HCT116 (cell line): ENCODE results near the gene TP53TG5. TPM values are rescaled to one million over a fixed set of nuclear protein-coding genes. Genes with fewer than 3 reads are reported as not detected.

Source experiments
- ATAC-seq: fragments of 200-7000 bp; cut with Tn5 transposase; 2 replicates; pipeline ENCODE4 v1.9.1; 2020; ENCODE audit warnings: mild to moderate bottlenecking, moderate library complexity
- BruUV-seq: library from RNA; stranded (reverse); fragments of 400-500 nt; replicated peaks from 2 replicates; lab custom pipeline; 2021; lab: Mats Ljungman, UMichigan
- CTCF ChIA-PET: fragments of 300-600 bp; sonication (Branson Sonifier 250); formaldehyde crosslinking; loops from one replicate; lab custom pipeline; 2021; ENCODE audit warnings: antibody characterized with exemption; lab: Charles Lee
- POLR2A ChIA-PET: fragments of 300-600, 350-600 bp; sonication (Branson Sonifier 250); formaldehyde crosslinking; loops from one replicate; lab custom pipeline; 2021; ENCODE audit warnings: antibody characterized with exemption; lab: Charles Lee
- RAD21 ChIA-PET, 2 experiments: fragments of 300-600 bp; sonication (Branson Sonifier 250); formaldehyde crosslinking; loops; one replicate each; lab custom pipeline; 2023; ENCODE audit warnings: low total read pairs in 2 of 2; ENCODE audit not compliant: uncharacterized antibody in 2 of 2, unreplicated experiment in 2 of 2, low non-redundant PET in 1 of 2; lab: Charles Lee
- DNase-seq: peaks from one replicate; pipeline ENCODE4 v3.0.0-alpha.2; 2010; ENCODE audit warnings: low read depth, low spot score
- H2AFZ ChIP-seq: fragments of 200-600 bp; shearing (Covaris generic), sonication (generic); 2 replicates; pipeline ENCODE4 v1.6.1; 2017; ENCODE audit warnings: low read depth, mixed run types, mixed read lengths, antibody characterized with exemption, low read length; ENCODE audit not compliant: poor library complexity, severe bottlenecking
- H3K27ac ChIP-seq: 2 replicates; pipeline ENCODE4 v1.5.1; 2012; ENCODE audit warnings: low read depth, low read length
- H3K27me3 ChIP-seq: fragments of 200-600 bp; sonication (generic); 2 replicates; pipeline ENCODE4 v1.6.1; 2016; ENCODE audit warnings: mixed run types, low read length, mixed read lengths; ENCODE audit not compliant: insufficient read depth
- H3K36me3 ChIP-seq, 2 experiments: fragments of 200-500 bp in 1 of 2; fragments of 200-600 bp in 1 of 2; sonication (Bioruptor generic) in 1 of 2; sonication (generic) in 1 of 2; 2 replicates each; pipeline versions ENCODE4 v1.5.1 to v1.6.1; 2014 to 2016; ENCODE audit warnings: low read length in 2 of 2, inconsistent platforms in 1 of 2, mixed read lengths in 1 of 2, mixed run types in 1 of 2; ENCODE audit not compliant: insufficient read depth in 2 of 2, control insufficient read depth in 1 of 2
- H3K4me1 ChIP-seq, 2 experiments: fragments of 200-600 bp in 1 of 2; sonication (generic) in 1 of 2; 2 replicates each; pipeline versions ENCODE4 v1.5.1 to v1.6.1; 2012 to 2017; ENCODE audit warnings: low read length in 2 of 2, inconsistent platforms in 1 of 2, mild to moderate bottlenecking in 1 of 2, mixed read lengths in 1 of 2, mixed run types in 1 of 2, moderate library complexity in 1 of 2; ENCODE audit not compliant: insufficient read depth in 2 of 2, control insufficient read depth in 1 of 2
- H3K4me2 ChIP-seq: fragments of 200-600 bp; sonication (generic); 2 replicates; pipeline ENCODE4 v1.6.1; 2017; ENCODE audit warnings: mixed run types, low read length, mixed read lengths
- H3K4me3 ChIP-seq, 2 experiments: fragments of 200-600 bp in 1 of 2; sonication (generic) in 1 of 2; replicated peaks in 1 of 2; 2 replicates each; pipeline ENCODE4 v1.5.1; 2011 to 2016; ENCODE audit warnings: low read length in 2 of 2, control low read depth in 1 of 2, low read depth in 1 of 2, mild to moderate bottlenecking in 1 of 2, mixed read lengths in 1 of 2, mixed run types in 1 of 2
- H3K79me2 ChIP-seq: fragments of 200-600 bp; sonication (generic); 2 replicates; pipeline ENCODE4 v1.6.1; 2017; ENCODE audit warnings: mild to moderate bottlenecking, mixed run types, low read length, moderate library complexity, mixed read lengths; ENCODE audit not compliant: insufficient read depth
- H3K9ac ChIP-seq: fragments of 200-600 bp; sonication (generic); 2 replicates; pipeline ENCODE4 v1.6.1; 2016; ENCODE audit warnings: low read length, mixed read lengths
- H3K9me2 ChIP-seq: fragments of 200-600 bp; sonication (generic), shearing (Covaris generic); 2 replicates; pipeline ENCODE4 v1.6.1; 2017; ENCODE audit warnings: mixed run types, mild to moderate bottlenecking, moderate library complexity; ENCODE audit not compliant: insufficient read depth
- H3K9me3 ChIP-seq, 2 experiments: fragments of 200-500 bp in 1 of 2; fragments of 200-600 bp in 1 of 2; sonication (Bioruptor generic) in 1 of 2; sonication (generic) in 1 of 2; 2 replicates each; pipeline ENCODE4 v1.6.1; 2014 to 2017; ENCODE audit warnings: low read length in 2 of 2, mixed read lengths in 2 of 2, inconsistent platforms in 1 of 2, low read depth in 1 of 2, mild to moderate bottlenecking in 1 of 2, mixed run types in 1 of 2, moderate library complexity in 1 of 2; ENCODE audit not compliant: control insufficient read depth in 1 of 2, insufficient read depth in 1 of 2
- H4K20me1 ChIP-seq: fragments of 200-600 bp; sonication (generic), shearing (Covaris generic); 2 replicates; pipeline ENCODE4 v1.6.1; 2017; ENCODE audit warnings: mixed run types, mild to moderate bottlenecking, moderate library complexity; ENCODE audit not compliant: insufficient read depth
- ATF3 ChIP-seq: IDR thresholded peaks from 2 replicates; pipeline ENCODE4 v1.6.1; 2012
- CBX3 ChIP-seq: IDR thresholded peaks from 2 replicates; pipeline ENCODE4 v1.6.1; 2012; ENCODE audit warnings: low read depth
- CEBPB ChIP-seq: IDR thresholded peaks from 2 replicates; pipeline ENCODE4 v1.6.1; 2012; ENCODE audit warnings: low read depth
- EGR1 ChIP-seq: IDR thresholded peaks from 2 replicates; pipeline ENCODE4 v1.6.1; 2012; ENCODE audit warnings: low read depth
- ELF1 ChIP-seq: IDR thresholded peaks from 2 replicates; pipeline ENCODE4 v1.6.1; 2012; ENCODE audit warnings: low read depth, borderline replicate concordance
- EZH2 ChIP-seq: fragments of 200-600 bp; sonication (generic); IDR thresholded peaks from 2 replicates; pipeline ENCODE4 v1.6.1; 2017; ENCODE audit warnings: antibody characterized with exemption, mixed run types
- EZH2phosphoT487 ChIP-seq: fragments of 200-600 bp; IDR thresholded peaks from 2 replicates; pipeline ENCODE4 v1.6.1; 2018; ENCODE audit warnings: antibody characterized with exemption, borderline replicate concordance
- FOSL1 ChIP-seq: IDR thresholded peaks from 2 replicates; pipeline ENCODE4 v1.6.1; 2012; ENCODE audit warnings: low read depth
- JUND ChIP-seq: IDR thresholded peaks from 2 replicates; pipeline ENCODE4 v1.6.1; 2012
- POLR2A ChIP-seq: IDR thresholded peaks from 2 replicates; pipeline ENCODE4 v1.7.0; 2011; ENCODE audit warnings: borderline replicate concordance; ENCODE audit not compliant: insufficient read depth, insufficient read length; ENCODE audit errors: extremely low read depth
- POLR2AphosphoS5 ChIP-seq: IDR thresholded peaks from 2 replicates; pipeline ENCODE4 v1.6.1; 2011; ENCODE audit warnings: mild to moderate bottlenecking, low read depth, low read length, moderate library complexity
- RAD21 ChIP-seq: IDR thresholded peaks from 2 replicates; pipeline ENCODE4 v1.6.1; 2012; ENCODE audit warnings: low read depth, mild to moderate bottlenecking
- SIN3A ChIP-seq: IDR thresholded peaks from 2 replicates; pipeline ENCODE4 v1.6.1; 2012; ENCODE audit warnings: low read depth
- SP1 ChIP-seq: IDR thresholded peaks from 2 replicates; pipeline ENCODE4 v1.6.1; 2012; ENCODE audit warnings: low read depth
- ZBTB33 ChIP-seq: IDR thresholded peaks from 2 replicates; pipeline ENCODE4 v1.6.1; 2011; ENCODE audit warnings: mild to moderate bottlenecking, low read length, moderate library complexity; ENCODE audit not compliant: insufficient replicate concordance; ENCODE audit errors: extremely low read depth
- ZFX ChIP-seq: fragments of 450-650 bp; IDR thresholded peaks from 2 replicates; pipeline ENCODE4 v1.6.1; 2017
- ZNF274 ChIP-seq: fragments of 200-500 bp; sonication (Bioruptor generic); IDR thresholded peaks from 2 replicates; pipeline ENCODE4 v1.6.1; 2014; ENCODE audit warnings: mild to moderate bottlenecking, low read depth, low read length, inconsistent platforms
- intact Hi-C: fragments of 100-400 bp; cut with micrococcal nuclease; formaldehyde crosslinking; loops from 2 replicates; pipeline ENCODE4 v1.10.0; 2022
- total RNA-seq: library from RNA; stranded (reverse); gene quantifications from one replicate; pipeline ENCODE4 v1.2.1, GENCODE V29; 2021; ENCODE audit not compliant: unreplicated experiment

TP53TG5 gene
- total RNA-seq, 1 experiment from 2014 or later: 0.76 TPM

- Histone ChIP-seq H4K20me1 (peaks cover 2% of the 10 kb centered on the region; the same call in 1 of the 2 replicates), H3K4me2 (no peak overlapping the region)
- TF ChIP-seq ATF3: no peak
- no peak for TF ChIP-seq POLR2AphosphoS5
- TF ChIP-seq CBX3: no peak
- no peak for TF ChIP-seq SP1
- TF ChIP-seq, all 23 proteins: peak for 0
- ATAC-seq: no peak
- Histone ChIP-seq H3K27ac (no peak overlapping the region), H3K4me3 (no peak overlapping the region), H2AFZ (no peak overlapping the region), H3K4me1 (no peaks in the 10 kb centered on the region), H3K27me3 (no peaks in the 10 kb centered on the region), H3K9ac (no peak overlapping the region), H3K36me3 (peaks cover 19 to 34% of the 10 kb centered on the region in 2 experiments; a peak in 3 of 4 replicates), H3K79me2 (0 out of 2 replicates have a peak, but pooled peaks cover 14% of the 10 kb centered on the region), H3K9me3 (no peaks in the 10 kb centered on the region), H3K9me2 (no peaks in the 10 kb centered on the region)
- ChIA-PET CTCF (no interaction called here), RAD21 (interaction anchor here in 1 of 2 experiments (1.2 to 1.3 kb wide), 2 partner anchors 12 to 111 kb away, joined by 3 read pairs; no protein-coding TSS in a partner anchor), POLR2A (interaction anchor here (2.0 kb wide), 1 partner anchor 12 kb away, joined by 4 read pairs; no protein-coding TSS in a partner anchor)
- intact Hi-C loops: no loop called here
- no peak for DNase-seq
- BruUV-seq: no TSS peak
These were observed 52.8 kb downstream of the TP53TG5 start for GRCh38 chr20:45325371-45325770.

GRCh38 chr20:45323731-45324130 is 54.4 kb downstream of the TP53TG5 start:
- ATAC-seq (no peak), DNase-seq (no peak)
- no peak overlapping the region for H3K4me2 ChIP-seq
- H3K27me3 ChIP-seq: no peaks in the 10 kb centered on the region
- H3K9me2 ChIP-seq: no peaks in the 10 kb centered on the region
- no peak overlapping the region for H2AFZ ChIP-seq
- H4K20me1 ChIP-seq: no peaks in the 10 kb centered on the region
- H3K9me3 ChIP-seq: no peaks in the 10 kb centered on the region
- intact Hi-C loops: loop anchor here (1.0 kb wide), 1 partner anchor 448 kb away; no protein-coding TSS in a partner anchor
- no peaks in the 10 kb centered on the region for H3K4me1 ChIP-seq
- no peak overlapping the region for H3K9ac ChIP-seq
- ChIA-PET RAD21 (interaction anchor here (0.8 to 1.4 kb wide), 6 partner anchors 12 to 447 kb away, joined by 3 to 14 read pairs (median 5); no protein-coding TSS in a partner anchor), POLR2A (interaction anchor here (1.1 to 1.7 kb wide), 4 partner anchors 21 to 113 kb away, joined by 3 to 10 read pairs (median 6); partner anchors contain the start of gene SDC4), CTCF (interaction anchor here (1.0 to 6.9 kb wide), 8 partner anchors 12 to 448 kb away, joined by 3 to 100 read pairs (median 10); partner anchors contain the start of gene SYS1)
- 0 out of 2 replicates have a peak, but pooled peaks cover 6% of the 10 kb centered on the region for H3K79me2 ChIP-seq
- H3K36me3 ChIP-seq: peaks cover 8 to 18% of the 10 kb centered on the region in 2 experiments; a peak in 3 of 4 replicates
- no peak overlapping the region for H3K4me3 ChIP-seq
- no TSS peak for BruUV-seq
- no peak overlapping the region for H3K27ac ChIP-seq
- TF ChIP-seq POLR2A (no peak), EZH2phosphoT487 (no peak), ZFX (no peak), ZBTB33 (no peak), CEBPB (no peak), ELF1 (no peak), ATF3 (no peak), JUND (no peak), CBX3 (no peak), EGR1 (no peak), RAD21 (no peak), ZNF274 (no peak), POLR2AphosphoS5 (no peak), FOSL1 (no peak), EZH2 (no peak), SIN3A (no peak)
